ENCODE data around the gene RAPGEF4. TPM values are rescaled to one million over a fixed set of nuclear protein-coding genes. Genes with fewer than 3 reads are reported as not detected.

The RAPGEF4 gene
- polyA plus RNA-seq, 1 experiment, result 0.60 TPM

- H3K27me3 ChIP-seq (ENCODE audit: control insufficient read depth, insufficient read depth, low read length), result no peaks in the 10 kb centered on the region
- CTCF ChIA-PET, result interaction anchor here (1.2 to 3.2 kb wide), 4 partner anchors 9 to 46 kb away, joined by 3 to 18 read pairs (median 4); no protein-coding TSS in a partner anchor
- DNase-seq (ENCODE audit: low read depth), result no peak
- POLR2A ChIA-PET, result no interaction called here
- H3K4me3 ChIP-seq (ENCODE audit: low read depth, low read length), result no peak overlapping the region
- TF ChIP-seq CTCF (IDR thresholded peaks at IDR 0.05; ENCODE audit: insufficient read depth, low read depth, low read length), result no peak
- H3K36me3 ChIP-seq (ENCODE audit: control insufficient read depth, insufficient read depth, low read length), result no peaks in the 10 kb centered on the region
Measured at GRCh38 chr2:173017646-173018420, 282.2 kb downstream of the RAPGEF4 start.

- no peak for DNase-seq (ENCODE audit: low read depth)
- CTCF ChIA-PET, result no interaction called here
- H3K36me3 ChIP-seq (ENCODE audit: control insufficient read depth, insufficient read depth, low read length), result no peaks in the 10 kb centered on the region
- H3K27me3 ChIP-seq (ENCODE audit: control insufficient read depth, insufficient read depth, low read length), result no peaks in the 10 kb centered on the region
- H3K4me3 ChIP-seq (ENCODE audit: low read depth, low read length), result no peak overlapping the region
- TF ChIP-seq CTCF (IDR thresholded peaks at IDR 0.05; ENCODE audit: insufficient read depth, low read depth, low read length), result no peak
- POLR2A ChIA-PET, result no interaction called here
Measured at GRCh38 chr2:173019755-173020154, 284.1 kb downstream of the RAPGEF4 start.

DNA sequence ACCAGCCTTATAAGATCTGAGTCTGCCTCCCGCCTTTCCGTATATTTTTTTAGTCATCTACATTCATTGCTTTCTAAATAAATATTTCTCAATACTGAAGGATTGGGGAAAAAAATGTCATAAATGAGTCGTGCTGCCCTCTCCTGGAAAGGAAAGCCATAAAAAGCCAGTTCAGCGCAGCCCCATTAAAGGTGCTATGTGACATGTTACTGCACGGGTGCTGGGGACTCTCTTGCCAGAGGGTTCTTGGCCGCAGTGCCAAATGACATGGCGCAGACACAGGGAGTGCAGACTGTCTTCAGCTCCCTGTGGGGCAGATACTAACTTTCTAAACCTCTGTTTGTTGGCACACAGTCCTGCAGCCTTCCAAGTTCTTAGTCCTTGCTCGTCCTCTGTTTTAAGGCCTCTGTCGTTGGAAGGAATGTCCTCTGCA lies 286.3 kb downstream of the RAPGEF4 start:
- POLR2A ChIA-PET, result no interaction called here
- Histone ChIP-seq H3K27me3 (ENCODE audit: control insufficient read depth, insufficient read depth, low read length) (no peaks in the 10 kb centered on the region), H3K36me3 (ENCODE audit: control insufficient read depth, insufficient read depth, low read length) (no peaks in the 10 kb centered on the region), H3K4me3 (ENCODE audit: low read depth, low read length) (no peak overlapping the region)
- no peak for DNase-seq (ENCODE audit: low read depth)
- peak; percentile 57 for TF ChIP-seq CTCF (IDR thresholded peaks at IDR 0.05; ENCODE audit: insufficient read depth, low read depth, low read length)
- CTCF ChIA-PET, result interaction anchor here (0.9 to 12.8 kb wide), 12 partner anchors 19 to 216 kb away, joined by 3 to 200 read pairs (median 4); no protein-coding TSS in a partner anchor

GRCh38 chr2:173023718-173024117 lies 288.1 kb downstream of the RAPGEF4 start:
- DNase-seq (ENCODE audit: low read depth), result no peak
- Histone ChIP-seq H3K36me3 (ENCODE audit: control insufficient read depth, insufficient read depth, low read length) (no peaks in the 10 kb centered on the region), H3K4me3 (ENCODE audit: low read depth, low read length) (no peak overlapping the region), H3K27me3 (ENCODE audit: control insufficient read depth, insufficient read depth, low read length) (no peaks in the 10 kb centered on the region)
- CTCF ChIA-PET, result interaction anchor here (1.3 to 12.8 kb wide), 4 partner anchors 18 to 187 kb away, joined by 3 to 200 read pairs (median 7); no protein-coding TSS in a partner anchor
- no peak for TF ChIP-seq CTCF (IDR thresholded peaks at IDR 0.05; ENCODE audit: insufficient read depth, low read depth, low read length)
- POLR2A ChIA-PET, result no interaction called here

GRCh38 chr2:173026479-173026878 lies 290.8 kb downstream of the RAPGEF4 start:
- no peaks in the 10 kb centered on the region for H3K36me3 ChIP-seq (ENCODE audit: control insufficient read depth, insufficient read depth, low read length)
- no peak for TF ChIP-seq CTCF (IDR thresholded peaks at IDR 0.05; ENCODE audit: insufficient read depth, low read depth, low read length)
- CTCF ChIA-PET, result interaction anchor here (0.7 to 12.8 kb wide), 39 partner anchors 9 to 591 kb away, joined by 3 to 200 read pairs (median 5); no protein-coding TSS in a partner anchor
- no peaks in the 10 kb centered on the region for H3K27me3 ChIP-seq (ENCODE audit: control insufficient read depth, insufficient read depth, low read length)
- no peak for DNase-seq (ENCODE audit: low read depth)
- POLR2A ChIA-PET, result interaction anchor here (0.6 kb wide), 1 partner anchor 61 kb away, joined by 6 read pairs; no protein-coding TSS in a partner anchor
- no peak overlapping the region for H3K4me3 ChIP-seq (ENCODE audit: low read depth, low read length)
